ENCODE measurements around the gene WDR20. TPM values are rescaled to one million over a fixed set of nuclear protein-coding genes. Genes with fewer than 3 reads are reported as not detected.

WDR20 gene
- total RNA-seq, 1 experiment from 2014 or later = 23.7 TPM

DNA sequence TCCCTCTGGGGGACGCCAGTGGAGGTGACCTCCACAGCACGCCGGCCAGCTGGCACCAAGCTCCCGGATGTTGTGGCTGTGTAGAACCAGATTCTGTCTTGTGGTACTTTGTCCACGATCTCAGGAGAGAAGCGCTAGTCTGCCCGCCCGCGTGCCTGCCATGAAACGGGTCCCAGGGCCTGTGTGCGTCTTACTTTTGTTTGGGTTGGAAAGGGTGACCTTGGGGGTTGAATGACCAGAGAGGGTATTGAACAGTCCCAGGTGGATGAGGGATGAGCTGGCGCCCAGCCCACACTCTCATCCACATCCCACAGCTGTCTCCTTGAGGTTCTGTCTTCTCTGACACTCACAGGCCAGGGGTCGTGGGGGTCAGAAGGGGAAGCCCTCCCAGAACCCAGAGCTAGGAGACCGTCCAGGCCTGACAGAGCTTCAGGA lies 78.3 kb downstream of the WDR20 start:
- Histone ChIP-seq H3K4me3 (ENCODE audit: low read length) (no peak overlapping the region), H4K20me1 (ENCODE audit: low read length) (no peaks in the 10 kb centered on the region), H3K9me3 (ENCODE audit: low read length) (no peaks in the 10 kb centered on the region), H2AFZ (ENCODE audit: low read length) (no peak overlapping the region), H3K36me3 (ENCODE audit: low read depth, low read length) (0 out of 2 replicates have a peak, but pooled peaks cover 4% of the 10 kb centered on the region), H3K27ac (ENCODE audit: low read length) (no peak overlapping the region), H3K79me2 (ENCODE audit: low read length) (peaks cover 53% of the 10 kb centered on the region), H3K4me1 (ENCODE audit: insufficient read depth, low read length) (peaks cover 48% of the 10 kb centered on the region), H3K4me2 (ENCODE audit: low read length) (no peak overlapping the region), H3K9ac (ENCODE audit: low read length) (no peak overlapping the region), H3K27me3 (ENCODE audit: low read length) (no peaks in the 10 kb centered on the region), H3K9me2 (replicated peaks; ENCODE audit: low read length) (no peaks in the 10 kb centered on the region), H3F3A (ENCODE audit: low read length, unreplicated experiment) (peaks cover 11% of the 10 kb centered on the region)
- no peak for TF ChIP-seq EZH2 (IDR thresholded peaks at IDR 0.05; ENCODE audit: low read length, unreplicated experiment)
- intact Hi-C loops (cut with micrococcal nuclease) = no loop called here
- POLR2A ChIA-PET (ENCODE audit: unreplicated experiment) = no interaction called here
- CTCF ChIA-PET = no interaction called here
- no TSS peak for BruUV-seq (replicated peaks)
- no peak for DNase-seq
- ATAC-seq = no peak

DNA sequence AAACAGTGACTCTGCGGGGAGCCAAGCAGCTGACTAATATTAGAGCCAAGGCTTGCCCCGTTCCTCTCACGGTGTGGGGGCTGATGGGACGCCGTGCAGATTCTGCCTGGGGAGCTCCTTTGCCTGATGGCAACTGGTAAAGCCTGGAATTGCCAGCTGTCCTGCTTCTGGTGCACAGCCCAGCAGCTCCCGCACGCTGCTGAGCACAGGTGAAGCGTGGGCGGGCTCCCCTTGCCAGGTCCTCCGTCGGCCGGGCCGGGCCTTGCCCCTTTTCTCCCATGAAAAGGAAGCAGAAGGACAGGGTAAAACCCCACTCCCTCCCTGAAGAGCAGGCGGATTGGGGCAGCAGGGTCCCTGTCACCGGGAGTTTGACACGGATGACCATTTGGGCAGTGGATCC lies 79.0 kb downstream of the WDR20 start:
- Histone ChIP-seq H3K36me3 (ENCODE audit: low read depth, low read length) (0 out of 2 replicates have a peak, but pooled peaks cover 4% of the 10 kb centered on the region), H3F3A (ENCODE audit: low read length, unreplicated experiment) (peaks cover 11% of the 10 kb centered on the region), H3K4me1 (ENCODE audit: insufficient read depth, low read length) (peaks cover 48% of the 10 kb centered on the region), H3K9me3 (ENCODE audit: low read length) (no peaks in the 10 kb centered on the region), H2AFZ (ENCODE audit: low read length) (no peak overlapping the region), H4K20me1 (ENCODE audit: low read length) (no peaks in the 10 kb centered on the region), H3K9me2 (replicated peaks; ENCODE audit: low read length) (no peaks in the 10 kb centered on the region), H3K4me3 (ENCODE audit: low read length) (no peak overlapping the region), H3K9ac (ENCODE audit: low read length) (no peak overlapping the region), H3K79me2 (ENCODE audit: low read length) (peaks cover 48% of the 10 kb centered on the region), H3K27ac (ENCODE audit: low read length) (no peak overlapping the region), H3K27me3 (ENCODE audit: low read length) (no peaks in the 10 kb centered on the region), H3K4me2 (ENCODE audit: low read length) (no peak overlapping the region)
- intact Hi-C loops (cut with micrococcal nuclease) = no loop called here
- ATAC-seq (no peak), DNase-seq (no peak)
- CTCF ChIA-PET = no interaction called here
- POLR2A ChIA-PET (ENCODE audit: unreplicated experiment) = no interaction called here
- no TSS peak for BruUV-seq (replicated peaks)
- TF ChIP-seq EZH2 (IDR thresholded peaks at IDR 0.05; ENCODE audit: low read length, unreplicated experiment) (no peak), EZH2phosphoT487 (IDR thresholded peaks at IDR 0.05; ENCODE audit: borderline replicate concordance, low read length) (no peak)
- TF ChIP-seq, protein P1, sequence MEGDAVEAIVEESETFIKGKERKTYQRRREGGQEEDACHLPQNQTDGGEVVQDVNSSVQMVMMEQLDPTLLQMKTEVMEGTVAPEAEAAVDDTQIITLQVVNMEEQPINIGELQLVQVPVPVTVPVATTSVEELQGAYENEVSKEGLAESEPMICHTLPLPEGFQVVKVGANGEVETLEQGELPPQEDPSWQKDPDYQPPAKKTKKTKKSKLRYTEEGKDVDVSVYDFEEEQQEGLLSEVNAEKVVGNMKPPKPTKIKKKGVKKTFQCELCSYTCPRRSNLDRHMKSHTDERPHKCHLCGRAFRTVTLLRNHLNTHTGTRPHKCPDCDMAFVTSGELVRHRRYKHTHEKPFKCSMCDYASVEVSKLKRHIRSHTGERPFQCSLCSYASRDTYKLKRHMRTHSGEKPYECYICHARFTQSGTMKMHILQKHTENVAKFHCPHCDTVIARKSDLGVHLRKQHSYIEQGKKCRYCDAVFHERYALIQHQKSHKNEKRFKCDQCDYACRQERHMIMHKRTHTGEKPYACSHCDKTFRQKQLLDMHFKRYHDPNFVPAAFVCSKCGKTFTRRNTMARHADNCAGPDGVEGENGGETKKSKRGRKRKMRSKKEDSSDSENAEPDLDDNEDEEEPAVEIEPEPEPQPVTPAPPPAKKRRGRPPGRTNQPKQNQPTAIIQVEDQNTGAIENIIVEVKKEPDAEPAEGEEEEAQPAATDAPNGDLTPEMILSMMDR (conservative IDR thresholded peaks at IDR 0.05; ENCODE audit: low read depth, low read length) = no peak

DNA sequence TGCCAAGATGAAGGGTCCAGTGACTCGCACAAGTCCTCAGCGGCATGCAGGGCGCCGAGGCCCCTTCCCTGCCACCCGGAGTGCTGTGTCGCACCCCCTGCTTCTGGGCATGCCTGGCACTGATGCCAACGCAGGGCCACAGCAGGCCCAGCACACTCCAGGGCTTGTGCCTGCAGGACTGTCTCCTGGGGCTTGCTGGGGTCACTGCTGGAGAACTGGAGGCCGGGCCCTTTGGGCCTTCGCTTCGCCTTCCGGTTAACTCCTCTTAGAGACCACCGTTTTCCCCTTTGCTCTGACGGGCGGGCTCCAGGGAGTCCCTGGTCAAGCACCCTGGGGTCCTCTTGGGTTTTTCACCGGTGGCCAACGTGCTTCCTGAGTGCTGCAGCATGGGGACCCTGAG lies 79.6 kb downstream of the WDR20 start:
- Histone ChIP-seq H3F3A (ENCODE audit: low read length, unreplicated experiment) (peaks cover 10% of the 10 kb centered on the region), H3K4me1 (ENCODE audit: insufficient read depth, low read length) (peaks cover 42% of the 10 kb centered on the region), H3K36me3 (ENCODE audit: low read depth, low read length) (0 out of 2 replicates have a peak, but pooled peaks cover 4% of the 10 kb centered on the region), H3K4me3 (ENCODE audit: low read length) (no peak overlapping the region), H3K9me3 (ENCODE audit: low read length) (no peaks in the 10 kb centered on the region), H3K4me2 (ENCODE audit: low read length) (no peak overlapping the region), H4K20me1 (ENCODE audit: low read length) (no peaks in the 10 kb centered on the region), H3K9ac (ENCODE audit: low read length) (no peak overlapping the region), H2AFZ (ENCODE audit: low read length) (no peak overlapping the region), H3K79me2 (ENCODE audit: low read length) (peaks cover 43% of the 10 kb centered on the region), H3K9me2 (replicated peaks; ENCODE audit: low read length) (no peaks in the 10 kb centered on the region), H3K27ac (ENCODE audit: low read length) (no peak overlapping the region), H3K27me3 (ENCODE audit: low read length) (no peaks in the 10 kb centered on the region)
- ATAC-seq (no peak), DNase-seq (no peak)
- no TSS peak for BruUV-seq (replicated peaks)
- ChIA-PET CTCF (no interaction called here), POLR2A (ENCODE audit: unreplicated experiment) (no interaction called here)
- TF ChIP-seq EZH2phosphoT487 (IDR thresholded peaks at IDR 0.05; ENCODE audit: borderline replicate concordance, low read length) (no peak), EZH2 (IDR thresholded peaks at IDR 0.05; ENCODE audit: low read length, unreplicated experiment) (no peak)
- TF ChIP-seq, protein P1 (conservative IDR thresholded peaks at IDR 0.05; ENCODE audit: low read depth, low read length) = no peak
- intact Hi-C loops (cut with micrococcal nuclease) = no loop called here
